ENCODE measurements around the gene BAG1. TPM values are rescaled to one million over a fixed set of nuclear protein-coding genes. Genes with fewer than 3 reads are reported as not detected.

The BAG1 gene
- total and polyA plus RNA-seq, 2 of the 13 experiments (the other 11 are each of a cell fraction or from before 2014, with no cell fraction given): 23.1 to 59.5 TPM

DNA sequence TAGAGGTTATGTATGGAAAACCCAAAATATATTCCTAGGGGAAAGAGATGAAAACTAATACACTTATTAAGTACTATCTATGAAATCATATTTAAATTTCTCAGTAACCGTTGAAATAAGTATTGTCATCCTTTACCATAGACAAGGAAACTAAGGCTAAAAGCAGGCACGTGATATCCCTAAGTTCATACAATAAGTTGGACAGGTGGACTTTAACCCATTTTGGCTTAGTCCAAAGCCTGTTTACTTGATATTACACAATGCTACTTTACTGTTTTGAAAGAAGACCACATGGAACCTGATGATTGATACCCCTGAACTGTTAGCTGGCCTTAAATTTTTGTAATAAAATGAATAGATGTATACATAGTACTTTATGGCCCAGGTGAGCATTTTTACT lies 29.3 kb upstream of the BAG1 start (continued):
- TF ChIP-seq CEBPG (CRISPR knock-in tag; IDR thresholded peaks at IDR 0.05) (peak; percentile 90), MXD4 (CRISPR knock-in tag; IDR thresholded peaks at IDR 0.05) (0 out of 2 replicates have a peak, but pooled peaks have one; percentile 50), RAD51 (IDR thresholded peaks at IDR 0.05; ENCODE audit: borderline replicate concordance) (0 out of 2 replicates have a peak, but pooled peaks have one; percentile 25), RFX1 (IDR thresholded peaks at IDR 0.05) (no peak), ATF6 (CRISPR knock-in tag; conservative IDR thresholded peaks at IDR 0.05) (no peak), SOX5 (CRISPR knock-in tag; IDR thresholded peaks at IDR 0.05; ENCODE audit: borderline replicate concordance) (peak; percentile 93), TGIF2 (CRISPR knock-in tag; IDR thresholded peaks at IDR 0.05) (peak; percentile 65; the same call in 1 of the 2 replicates), ZNF784 (CRISPR knock-in tag; IDR thresholded peaks at IDR 0.05; ENCODE audit: borderline replicate concordance) (no peak), GMEB2 (CRISPR knock-in tag; IDR thresholded peaks at IDR 0.05; ENCODE audit: low read depth) (no peak), ZZZ3 (CRISPR knock-in tag; IDR thresholded peaks at IDR 0.05; ENCODE audit: borderline replicate concordance) (no peak), ZNF468 (CRISPR knock-in tag; IDR thresholded peaks at IDR 0.05) (no peak), MXI1 (IDR thresholded peaks at IDR 0.05; ENCODE audit: borderline replicate concordance, low read depth, low read length) (peak; percentile 62; the same call in 1 of the 3 replicates), CEBPB (IDR thresholded peaks at IDR 0.05; ENCODE audit: borderline replicate concordance, low read depth, low read length) (peak; percentile 95), NPAS2 (CRISPR knock-in tag; IDR thresholded peaks at IDR 0.05; ENCODE audit: borderline replicate concordance) (no peak), KLF16 (CRISPR knock-in tag; IDR thresholded peaks at IDR 0.05) (peak in 1 of 2 experiments; percentile 72; a peak in 1 of 4 replicates), SRSF1 (optimal IDR thresholded peaks at IDR 0.05; ENCODE audit: low read depth, low read length) (no peak), TBP (CRISPR knock-in tag; IDR thresholded peaks at IDR 0.05) (no peak), ZNF792 (CRISPR knock-in tag; IDR thresholded peaks at IDR 0.05) (no peak), ZNF34 (CRISPR knock-in tag; IDR thresholded peaks at IDR 0.05; ENCODE audit: borderline replicate concordance) (no peak), SP5 (CRISPR knock-in tag; IDR thresholded peaks at IDR 0.05; ENCODE audit: borderline replicate concordance, low read depth) (no peak), BRCA1 (CRISPR knock-in tag; IDR thresholded peaks at IDR 0.05) (no peak), NR2C2 (CRISPR knock-in tag; IDR thresholded peaks at IDR 0.05; ENCODE audit: borderline replicate concordance) (peak; percentile 34; the same call in 1 of the 2 replicates), POLR2G (IDR thresholded peaks at IDR 0.05; ENCODE audit: low read depth, low read length) (no peak), TOPORS (CRISPR knock-in tag; IDR thresholded peaks at IDR 0.05) (no peak), YY1 (IDR thresholded peaks at IDR 0.05; ENCODE audit: insufficient read depth, insufficient replicate concordance, low read depth, low read length) (no peak)
- TF ChIP-seq, protein P1, sequence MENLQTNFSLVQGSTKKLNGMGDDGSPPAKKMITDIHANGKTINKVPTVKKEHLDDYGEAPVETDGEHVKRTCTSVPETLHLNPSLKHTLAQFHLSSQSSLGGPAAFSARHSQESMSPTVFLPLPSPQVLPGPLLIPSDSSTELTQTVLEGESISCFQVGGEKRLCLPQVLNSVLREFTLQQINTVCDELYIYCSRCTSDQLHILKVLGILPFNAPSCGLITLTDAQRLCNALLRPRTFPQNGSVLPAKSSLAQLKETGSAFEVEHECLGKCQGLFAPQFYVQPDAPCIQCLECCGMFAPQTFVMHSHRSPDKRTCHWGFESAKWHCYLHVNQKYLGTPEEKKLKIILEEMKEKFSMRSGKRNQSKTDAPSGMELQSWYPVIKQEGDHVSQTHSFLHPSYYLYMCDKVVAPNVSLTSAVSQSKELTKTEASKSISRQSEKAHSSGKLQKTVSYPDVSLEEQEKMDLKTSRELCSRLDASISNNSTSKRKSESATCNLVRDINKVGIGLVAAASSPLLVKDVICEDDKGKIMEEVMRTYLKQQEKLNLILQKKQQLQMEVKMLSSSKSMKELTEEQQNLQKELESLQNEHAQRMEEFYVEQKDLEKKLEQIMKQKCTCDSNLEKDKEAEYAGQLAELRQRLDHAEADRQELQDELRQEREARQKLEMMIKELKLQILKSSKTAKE (CRISPR knock-in tag; IDR thresholded peaks at IDR 0.05; ENCODE audit: borderline replicate concordance): no peak

All from HepG2 (cell line).